ENCODE data around the gene CENPB. TPM values are rescaled to one million over a fixed set of nuclear protein-coding genes. Genes with fewer than 3 reads are reported as not detected.

The CENPB gene
- total and polyA plus RNA-seq, 10 of the 15 experiments (the other 5 are each of a cell fraction or from before 2014, with no cell fraction given) = 0.16 to 71.2 (median 14.0) TPM

DNA sequence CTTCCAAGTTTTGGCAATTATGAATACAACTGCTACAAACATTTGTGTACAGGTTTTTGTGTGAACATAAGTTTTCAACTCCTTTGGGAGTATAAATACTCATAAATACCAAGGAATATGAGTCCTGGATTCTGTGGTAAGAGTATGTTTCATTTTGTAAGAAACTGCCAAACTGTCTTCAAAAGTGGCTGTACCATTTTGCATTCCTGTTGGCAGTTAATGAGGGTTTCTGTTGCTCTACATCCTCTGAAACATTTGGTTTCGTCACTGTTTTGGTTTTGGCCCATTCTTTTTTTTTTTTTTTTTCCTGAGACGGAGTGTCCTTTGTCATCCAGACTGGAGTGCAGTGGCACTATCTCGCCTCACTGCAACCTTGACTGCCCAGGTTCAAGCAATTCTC is 42.3 kb upstream of the CENPB start:
- DNase-seq (ENCODE audit: low read depth, low spot score) = no peak
- intact Hi-C loops (cut with micrococcal nuclease; ENCODE audit: unreplicated experiment) = no loop called here
- WGBS (ENCODE audit: insufficient coverage, insufficient replicate concordance, low lambda C conversion rate, missing lambda C conversion rate) = 88% methylated on average over 1 of the region's 3 CpGs
- BruUV-seq (replicated peaks) = no TSS peak
- Histone ChIP-seq H3K4me3 (no peak overlapping the region), H2AFZ (ENCODE audit: control insufficient read depth, low read depth, low read length) (no peak overlapping the region), H3K9me3 (replicated peaks; ENCODE audit: control insufficient read depth, insufficient read depth, low read length) (no peaks in the 10 kb centered on the region), H3K36me3 (ENCODE audit: control insufficient read depth in 2 of 2, insufficient read depth in 2 of 2, low read length in 1 of 2) (peaks cover 1 to 7% of the 10 kb centered on the region in 2 experiments), H4K20me1 (ENCODE audit: control insufficient read depth, insufficient read depth) (no peaks in the 10 kb centered on the region), H3K4me2 (ENCODE audit: control insufficient read depth, insufficient read depth) (no peak overlapping the region), H3K27ac (ENCODE audit: control insufficient read depth, insufficient read depth) (no peak overlapping the region), H3K4me1 (ENCODE audit: control insufficient read depth, insufficient read depth, low read length) (no peaks in the 10 kb centered on the region), H3K27me3 (replicated peaks in 1 of 2; ENCODE audit: control insufficient read depth in 2 of 2, insufficient read depth in 2 of 2, low read length in 1 of 2) (no peaks in the 10 kb centered on the region), H3K9ac (ENCODE audit: control insufficient read depth, insufficient read depth, low read length) (no peak overlapping the region), H3K79me2 (ENCODE audit: control insufficient read depth, insufficient read depth, low read length) (no peaks in the 10 kb centered on the region)
- no peak for ATAC-seq
- no peak for FAIRE-seq
- ChIA-PET SMC1A (ENCODE audit: uncharacterized antibody, unreplicated experiment) (no interaction called here), CTCF (interaction anchor here (0.6 kb wide), 1 partner anchor 243 kb away, joined by 3 read pairs; no protein-coding TSS in a partner anchor), POLR2A (no interaction called here), RAD21 (ENCODE audit: unreplicated experiment) (no interaction called here)
- in situ Hi-C loops (cut with MboI) = no loop called here
- TF ChIP-seq CEBPZ (IDR thresholded peaks at IDR 0.05; ENCODE audit: low read depth, low read length) = no peak

- BruUV-seq (replicated peaks) = no TSS peak
- peak; percentile 52; the same call in 2 of the 3 replicates for ATAC-seq
- Histone ChIP-seq H2AFZ (ENCODE audit: control insufficient read depth, low read depth, low read length) (no peak overlapping the region), H3K27me3 (replicated peaks in 1 of 2; ENCODE audit: control insufficient read depth in 2 of 2, insufficient read depth in 2 of 2, low read length in 1 of 2) (no peaks in the 10 kb centered on the region), H3K79me2 (ENCODE audit: control insufficient read depth, insufficient read depth, low read length) (peaks cover 2% of the 10 kb centered on the region; the same call in 1 of the 2 replicates), H3K36me3 (ENCODE audit: control insufficient read depth in 2 of 2, insufficient read depth in 2 of 2, low read length in 1 of 2) (peaks cover 5 to 9% of the 10 kb centered on the region in 2 experiments), H3K27ac (ENCODE audit: control insufficient read depth, insufficient read depth) (no peak overlapping the region), H3K4me2 (ENCODE audit: control insufficient read depth, insufficient read depth) (no peak overlapping the region), H3K4me3 (no peak overlapping the region), H3K4me1 (ENCODE audit: control insufficient read depth, insufficient read depth, low read length) (no peaks in the 10 kb centered on the region; the same call in 1 of the 2 replicates), H3K9me3 (replicated peaks; ENCODE audit: control insufficient read depth, insufficient read depth, low read length) (no peaks in the 10 kb centered on the region), H4K20me1 (ENCODE audit: control insufficient read depth, insufficient read depth) (no peaks in the 10 kb centered on the region), H3K9ac (ENCODE audit: control insufficient read depth, insufficient read depth, low read length) (no peak overlapping the region)
- DNase-seq (ENCODE audit: low read depth, low spot score) = no peak
- FAIRE-seq = no peak
- ChIA-PET SMC1A (ENCODE audit: uncharacterized antibody, unreplicated experiment) (interaction anchor here (1.3 kb wide), 1 partner anchor 8 kb away, joined by 3 read pairs; no protein-coding TSS in a partner anchor), POLR2A (no interaction called here), CTCF (interaction anchor here (0.5 to 2.9 kb wide), 5 partner anchors 28 to 180 kb away, joined by 3 to 12 read pairs (median 4); partner anchors contain the start of gene CENPB), RAD21 (ENCODE audit: unreplicated experiment) (interaction anchor here (0.6 to 1.3 kb wide), 2 partner anchors 40 to 76 kb away, joined by 3 to 4 read pairs; partner anchors contain the start of gene CENPB)
- TF ChIP-seq, protein P1, sequence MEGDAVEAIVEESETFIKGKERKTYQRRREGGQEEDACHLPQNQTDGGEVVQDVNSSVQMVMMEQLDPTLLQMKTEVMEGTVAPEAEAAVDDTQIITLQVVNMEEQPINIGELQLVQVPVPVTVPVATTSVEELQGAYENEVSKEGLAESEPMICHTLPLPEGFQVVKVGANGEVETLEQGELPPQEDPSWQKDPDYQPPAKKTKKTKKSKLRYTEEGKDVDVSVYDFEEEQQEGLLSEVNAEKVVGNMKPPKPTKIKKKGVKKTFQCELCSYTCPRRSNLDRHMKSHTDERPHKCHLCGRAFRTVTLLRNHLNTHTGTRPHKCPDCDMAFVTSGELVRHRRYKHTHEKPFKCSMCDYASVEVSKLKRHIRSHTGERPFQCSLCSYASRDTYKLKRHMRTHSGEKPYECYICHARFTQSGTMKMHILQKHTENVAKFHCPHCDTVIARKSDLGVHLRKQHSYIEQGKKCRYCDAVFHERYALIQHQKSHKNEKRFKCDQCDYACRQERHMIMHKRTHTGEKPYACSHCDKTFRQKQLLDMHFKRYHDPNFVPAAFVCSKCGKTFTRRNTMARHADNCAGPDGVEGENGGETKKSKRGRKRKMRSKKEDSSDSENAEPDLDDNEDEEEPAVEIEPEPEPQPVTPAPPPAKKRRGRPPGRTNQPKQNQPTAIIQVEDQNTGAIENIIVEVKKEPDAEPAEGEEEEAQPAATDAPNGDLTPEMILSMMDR (IDR thresholded peaks at IDR 0.05 in 2 of 3, conservative IDR thresholded peaks at IDR 0.05 in 1 of 3; ENCODE audit: control insufficient read depth in 2 of 3, extremely low read depth in 1 of 3, insufficient read depth in 1 of 3, low read depth in 3 of 3, low read length in 3 of 3) = 0 out of 6 replicates have a peak, but pooled peaks of 1 of the 3 experiments have one; percentile 5
- TF ChIP-seq ATF7 (IDR thresholded peaks at IDR 0.05; ENCODE audit: low read depth) = no peak
- in situ Hi-C loops (cut with MboI) = no loop called here
- intact Hi-C loops (cut with micrococcal nuclease; ENCODE audit: unreplicated experiment) = no loop called here
- 22% methylated on average over 4 of the region's 4 CpGs for WGBS (ENCODE audit: insufficient coverage, insufficient replicate concordance, low lambda C conversion rate, missing lambda C conversion rate)
Measured at GRCh38 chr20:3826420-3826819, 39.9 kb upstream of the CENPB start.
